Measurements from ENCODE around the gene CDCP2.

DNA sequence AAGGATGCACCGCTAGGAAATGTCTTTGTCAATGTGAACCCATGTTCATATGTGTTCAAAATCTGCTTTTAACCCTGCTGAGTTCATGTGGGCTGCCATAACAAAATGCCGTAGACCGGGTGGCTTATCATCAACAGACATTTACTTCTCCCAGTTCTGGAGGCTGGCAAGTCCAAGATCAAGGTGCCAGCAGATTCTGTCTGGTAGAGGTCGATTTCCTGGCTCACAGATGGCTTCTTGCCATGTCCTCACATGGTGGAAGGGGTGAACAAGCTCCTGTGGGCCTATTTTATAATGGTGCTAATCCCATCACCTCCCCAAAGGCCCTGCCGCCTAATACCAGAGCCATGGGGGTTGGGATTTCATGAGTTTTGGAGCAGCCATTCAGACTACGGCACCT, 4.6 kb upstream of the CDCP2 start:
- no peak for TF ChIP-seq POLR2A (IDR thresholded peaks at IDR 0.05)
- TF ChIP-seq, protein P1, sequence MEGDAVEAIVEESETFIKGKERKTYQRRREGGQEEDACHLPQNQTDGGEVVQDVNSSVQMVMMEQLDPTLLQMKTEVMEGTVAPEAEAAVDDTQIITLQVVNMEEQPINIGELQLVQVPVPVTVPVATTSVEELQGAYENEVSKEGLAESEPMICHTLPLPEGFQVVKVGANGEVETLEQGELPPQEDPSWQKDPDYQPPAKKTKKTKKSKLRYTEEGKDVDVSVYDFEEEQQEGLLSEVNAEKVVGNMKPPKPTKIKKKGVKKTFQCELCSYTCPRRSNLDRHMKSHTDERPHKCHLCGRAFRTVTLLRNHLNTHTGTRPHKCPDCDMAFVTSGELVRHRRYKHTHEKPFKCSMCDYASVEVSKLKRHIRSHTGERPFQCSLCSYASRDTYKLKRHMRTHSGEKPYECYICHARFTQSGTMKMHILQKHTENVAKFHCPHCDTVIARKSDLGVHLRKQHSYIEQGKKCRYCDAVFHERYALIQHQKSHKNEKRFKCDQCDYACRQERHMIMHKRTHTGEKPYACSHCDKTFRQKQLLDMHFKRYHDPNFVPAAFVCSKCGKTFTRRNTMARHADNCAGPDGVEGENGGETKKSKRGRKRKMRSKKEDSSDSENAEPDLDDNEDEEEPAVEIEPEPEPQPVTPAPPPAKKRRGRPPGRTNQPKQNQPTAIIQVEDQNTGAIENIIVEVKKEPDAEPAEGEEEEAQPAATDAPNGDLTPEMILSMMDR (IDR thresholded peaks at IDR 0.05): no peak

Measured in esophagus squamous epithelium (tissue), 4 donors.